ENCODE data around the gene ZNF407.

The ZNF407 gene

DNA sequence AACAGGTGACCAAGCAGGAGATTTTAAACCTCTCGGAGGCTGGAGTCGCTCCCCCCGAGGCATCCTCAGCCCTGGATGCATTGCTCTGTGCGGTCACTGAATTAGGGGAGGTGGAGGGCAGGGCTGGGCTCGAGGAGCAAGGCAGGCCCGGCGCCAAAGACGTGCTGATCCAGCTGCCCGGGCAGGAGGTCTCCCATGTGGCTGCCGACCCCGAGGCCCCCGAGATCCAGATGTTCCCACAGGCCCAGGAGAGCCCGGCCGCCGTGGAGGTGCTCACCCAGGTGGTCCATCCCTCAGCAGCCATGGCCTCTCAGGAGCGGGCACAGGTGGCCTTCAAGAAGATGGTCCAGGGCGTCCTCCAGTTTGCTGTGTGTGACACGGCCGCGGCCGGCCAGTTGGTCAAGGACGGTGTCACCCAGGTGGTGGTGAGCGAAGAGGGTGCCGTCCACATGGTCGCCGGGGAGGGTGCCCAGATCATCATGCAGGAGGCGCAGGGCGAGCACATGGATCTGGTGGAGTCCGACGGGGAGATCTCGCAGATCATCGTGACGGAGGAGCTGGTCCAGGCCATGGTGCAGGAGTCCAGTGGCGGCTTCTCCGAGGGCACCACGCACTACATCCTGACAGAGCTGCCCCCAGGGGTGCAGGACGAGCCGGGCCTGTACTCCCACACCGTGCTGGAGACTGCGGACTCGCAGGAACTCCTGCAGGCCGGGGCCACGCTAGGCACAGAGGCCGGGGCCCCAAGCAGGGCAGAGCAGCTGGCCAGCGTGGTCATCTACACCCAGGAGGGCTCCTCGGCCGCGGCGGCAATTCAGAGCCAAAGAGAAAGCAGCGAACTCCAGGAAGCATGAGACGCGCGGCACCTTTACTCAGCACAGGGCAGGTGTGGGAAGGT, 466.2 kb downstream of the ZNF407 start:
- in situ Hi-C loops (cut with HindIII; ENCODE audit: low sequenced_read_pairs), result no loop called here

DNA sequence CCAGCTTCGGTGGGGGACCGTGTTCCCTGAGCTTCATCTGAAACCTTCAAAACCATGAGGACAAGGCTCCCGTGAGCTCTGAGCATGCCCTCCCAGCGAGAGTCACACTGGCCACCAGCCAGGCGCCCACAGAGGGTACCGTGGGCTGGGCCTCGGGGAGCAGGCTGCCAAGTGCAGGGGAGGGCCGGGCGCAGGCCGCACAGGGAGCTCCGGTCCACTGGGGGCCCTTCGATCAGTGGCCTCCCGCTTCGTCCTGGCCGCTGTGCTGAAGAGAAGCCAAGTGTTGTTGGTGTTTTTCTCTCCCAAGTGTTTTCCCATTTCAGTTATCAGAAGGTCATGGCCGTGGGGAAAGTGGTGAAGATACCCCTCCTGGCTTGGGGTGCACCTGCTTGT, 466.8 kb downstream of the ZNF407 start:
- in situ Hi-C loops (cut with HindIII; ENCODE audit: low sequenced_read_pairs), result no loop called here

DNA sequence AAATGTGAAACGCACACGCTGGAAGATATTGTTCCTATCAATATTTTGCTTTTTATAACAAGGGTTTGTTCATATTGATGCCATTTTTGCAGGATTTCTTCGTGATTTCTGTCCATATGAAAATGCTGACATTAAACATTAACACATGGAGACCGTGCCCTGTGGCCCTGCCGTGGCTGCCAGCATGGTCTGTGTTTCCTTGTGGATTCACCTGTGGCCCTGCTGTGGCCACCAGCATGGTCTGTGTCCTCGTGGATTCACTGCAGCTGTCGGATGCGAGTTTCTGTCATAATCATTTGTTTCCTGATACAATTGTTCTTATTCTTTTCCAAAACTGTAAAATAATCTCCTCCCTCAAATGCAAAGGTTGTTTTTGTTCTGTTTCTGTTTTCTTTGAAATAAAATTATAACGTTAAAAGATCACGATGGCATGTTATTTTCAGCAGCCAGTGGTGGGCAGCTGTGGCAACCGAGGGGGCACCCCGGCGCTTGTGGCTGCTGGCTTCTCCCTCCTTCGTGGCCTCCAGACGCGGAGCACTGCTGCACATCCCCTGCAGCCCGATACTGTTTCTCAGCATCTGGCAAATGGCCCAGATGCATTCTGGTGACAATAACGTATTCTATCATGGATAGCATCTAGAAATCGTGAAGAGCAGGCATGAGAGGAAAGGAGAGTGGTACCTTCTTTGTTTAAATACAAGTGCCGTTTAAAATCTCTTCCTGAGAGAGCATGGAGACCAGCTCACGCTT, 467.8 kb downstream of the ZNF407 start:
- in situ Hi-C loops (cut with HindIII; ENCODE audit: low sequenced_read_pairs), result no loop called here

DNA sequence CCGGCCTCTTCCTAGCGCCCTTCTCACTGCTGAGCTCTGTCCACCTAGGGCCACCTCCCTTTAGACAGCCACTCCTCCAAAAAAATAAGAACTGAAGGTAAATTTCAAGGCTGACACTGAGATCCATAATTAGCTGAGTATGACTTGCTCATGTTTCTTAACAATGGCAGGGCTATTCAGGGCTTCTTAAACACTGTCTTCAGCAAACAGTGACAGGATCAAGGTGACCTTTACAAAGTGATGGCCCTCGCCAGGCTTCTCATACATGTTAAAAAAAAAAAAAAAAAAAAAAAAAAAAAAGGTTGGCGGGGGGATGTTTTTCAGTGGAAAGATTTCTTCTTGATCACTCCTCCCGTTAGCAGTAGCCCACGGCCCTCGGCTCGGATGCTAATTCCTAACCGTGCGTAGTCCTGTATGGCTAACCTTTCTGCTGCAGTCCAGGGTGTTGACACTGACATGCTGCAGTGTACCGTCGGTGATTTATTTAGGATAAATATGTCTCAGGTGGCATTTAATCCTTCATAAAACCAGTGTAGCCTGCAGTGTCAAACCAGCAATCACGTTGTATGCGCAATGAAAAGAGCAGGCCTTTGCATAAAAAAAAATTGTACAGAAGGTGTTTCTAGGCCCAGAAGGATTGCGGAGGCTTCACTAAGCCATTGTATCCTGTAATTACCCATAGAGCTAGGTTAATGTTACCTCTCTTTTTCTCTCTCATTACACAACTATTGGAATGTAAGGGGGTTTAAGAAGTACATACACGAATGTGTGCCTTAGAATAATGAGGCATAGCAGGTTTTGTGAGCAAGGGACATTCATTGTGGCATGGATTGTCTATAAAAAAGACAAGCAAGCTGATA, 468.6 kb downstream of the ZNF407 start:
- in situ Hi-C loops (cut with HindIII; ENCODE audit: low sequenced_read_pairs), result no loop called here

DNA sequence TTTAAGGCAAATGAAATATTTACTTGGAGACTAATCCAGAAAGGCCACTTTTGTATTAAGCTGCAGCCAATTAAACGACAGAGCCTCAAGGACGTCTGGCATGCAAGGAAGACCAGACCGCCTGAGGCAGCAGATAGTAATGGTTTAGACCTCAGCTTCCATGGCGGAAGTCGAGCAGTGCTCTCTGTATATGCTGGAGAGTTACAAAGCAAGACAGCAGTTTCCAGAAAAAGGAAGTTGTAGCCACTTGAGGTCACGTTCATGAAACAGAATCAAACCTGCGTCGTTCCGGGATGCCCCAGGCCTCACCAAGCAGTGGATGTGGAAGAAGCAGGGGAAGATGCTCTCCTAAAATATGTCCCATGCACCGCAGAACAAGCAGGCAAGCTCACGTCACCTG, 469.3 kb downstream of the ZNF407 start:
- in situ Hi-C loops (cut with HindIII; ENCODE audit: low sequenced_read_pairs), result no loop called here

DNA sequence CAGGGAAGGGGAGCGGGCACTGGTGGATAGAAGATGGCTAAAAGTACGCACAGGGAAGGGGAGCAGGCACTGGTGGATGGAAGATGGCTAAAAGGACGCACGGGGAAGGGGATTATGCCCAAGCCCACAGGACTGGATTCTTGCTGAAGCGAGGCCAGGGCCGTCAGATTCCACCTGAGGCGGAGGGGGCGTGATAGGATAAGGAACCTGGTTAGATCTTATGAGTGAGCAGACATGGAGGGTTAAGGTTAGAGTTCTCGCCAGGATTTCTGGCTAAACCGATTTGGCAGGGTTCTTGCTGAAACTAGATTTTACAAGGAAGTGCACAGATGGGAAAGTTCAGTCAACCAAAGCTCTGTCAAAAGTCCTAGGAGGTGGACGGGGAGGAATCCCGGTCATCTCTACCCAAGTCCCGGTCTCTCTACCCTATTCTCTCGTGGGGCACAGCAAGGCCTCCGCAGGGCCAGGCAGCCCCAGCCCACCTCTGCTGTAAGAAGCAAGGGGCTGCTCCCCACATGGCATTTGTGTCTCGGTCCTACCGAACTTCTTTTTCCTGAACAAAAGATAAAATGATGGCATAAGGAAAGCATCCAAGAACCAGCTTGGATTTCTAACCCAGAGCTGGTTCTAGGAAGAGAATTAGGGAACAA, 470.5 kb downstream of the ZNF407 start:
- in situ Hi-C loops (cut with HindIII; ENCODE audit: low sequenced_read_pairs), result no loop called here

DNA sequence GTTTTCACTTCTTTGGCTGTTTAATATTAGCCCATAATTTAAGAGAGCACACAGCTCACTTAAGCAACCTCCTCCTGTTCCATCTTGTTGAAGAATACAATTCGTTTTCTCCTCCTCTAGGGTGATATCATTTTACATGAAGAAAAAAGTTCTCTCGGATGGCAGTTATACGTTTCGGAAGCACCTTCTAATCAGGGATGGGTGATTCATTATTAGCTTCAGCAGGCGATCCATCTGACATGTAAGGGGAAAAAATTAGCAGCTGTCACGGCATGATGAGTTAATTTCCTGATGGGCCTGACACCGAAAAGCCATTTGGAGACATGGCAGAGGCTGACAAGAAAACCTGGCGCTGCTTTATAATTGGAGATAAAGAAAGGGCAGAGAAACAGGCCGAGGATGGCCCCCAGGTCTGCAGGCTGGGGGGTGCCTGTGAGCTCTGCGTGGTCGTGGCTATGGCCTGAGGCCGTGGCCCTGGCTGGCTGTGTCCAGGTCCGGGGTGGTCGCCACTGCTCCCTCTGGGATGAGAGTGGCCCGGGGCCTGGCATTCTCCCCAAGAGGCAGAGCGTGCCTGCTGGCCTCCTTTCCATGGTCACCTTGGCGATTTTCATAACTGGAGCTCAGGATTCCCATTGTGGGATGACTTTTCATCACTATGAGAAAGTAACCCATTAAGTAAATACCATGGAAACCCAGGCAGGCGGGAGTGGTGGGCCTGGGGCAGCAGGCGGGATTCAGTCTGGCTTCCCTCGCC, 471.2 kb downstream of the ZNF407 start:
- in situ Hi-C loops (cut with HindIII; ENCODE audit: low sequenced_read_pairs), result no loop called here

DNA sequence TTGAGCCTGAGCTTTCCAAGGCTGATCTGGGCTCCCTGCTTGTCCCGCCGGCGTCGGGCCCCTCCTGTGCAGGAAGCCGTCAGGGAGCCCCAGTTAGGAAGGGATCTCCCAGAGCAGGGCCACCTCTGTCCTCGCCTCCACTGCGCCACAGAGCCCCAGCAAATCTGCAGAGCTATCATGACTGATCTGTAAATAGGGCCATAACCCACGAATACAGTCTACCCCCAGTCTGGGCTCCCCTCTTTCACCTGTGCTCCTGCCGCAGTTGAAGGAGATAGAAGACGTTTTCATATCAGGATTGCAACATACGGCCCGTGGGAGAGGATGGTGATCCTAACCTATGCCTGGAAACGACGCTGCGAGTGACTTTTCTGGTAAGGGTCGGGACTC, 472.6 kb downstream of the ZNF407 start:
- in situ Hi-C loops (cut with HindIII; ENCODE audit: low sequenced_read_pairs), result no loop called here

DNA sequence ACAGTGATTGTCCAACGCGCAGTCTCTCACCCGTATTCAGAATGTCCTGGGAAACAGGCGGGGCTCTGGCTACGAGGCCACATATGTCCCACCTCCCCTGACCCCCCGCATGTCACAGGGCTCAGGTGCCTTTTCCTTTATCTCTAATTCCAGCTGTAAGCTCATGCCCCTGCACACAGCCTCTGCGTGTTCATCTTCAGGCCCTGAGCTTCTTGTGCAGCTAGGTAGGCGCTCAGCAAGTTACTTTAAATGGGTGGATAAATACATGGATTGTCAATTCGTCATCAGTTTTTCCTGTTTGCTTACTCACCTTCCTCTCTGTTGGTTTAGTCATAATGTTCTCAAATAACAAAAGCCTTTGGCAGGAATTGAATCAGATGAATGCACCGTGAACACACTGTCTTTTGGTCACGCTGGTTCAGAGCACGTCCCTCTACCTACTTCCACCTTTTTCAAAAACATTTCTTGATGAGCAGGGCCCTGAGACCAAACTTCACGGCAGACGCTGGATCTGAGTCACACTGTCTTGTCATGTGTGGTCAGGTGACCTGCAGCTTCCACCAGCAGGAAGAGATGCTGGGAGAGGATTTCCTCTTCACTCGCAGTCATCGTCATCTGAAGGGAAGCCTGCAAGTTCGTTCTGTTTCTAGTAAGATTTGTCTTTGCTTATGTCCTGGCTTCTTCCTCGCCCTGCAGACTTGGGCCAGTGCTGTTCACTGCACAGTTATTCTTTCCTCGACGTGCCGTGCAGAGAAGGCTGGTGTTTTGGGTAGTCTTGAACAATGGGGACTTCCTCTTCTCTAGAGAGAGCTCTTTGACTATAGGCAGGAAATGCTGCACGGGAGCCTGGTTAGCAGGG, 473.2 kb downstream of the ZNF407 start:
- in situ Hi-C loops (cut with HindIII; ENCODE audit: low sequenced_read_pairs), result no loop called here

DNA sequence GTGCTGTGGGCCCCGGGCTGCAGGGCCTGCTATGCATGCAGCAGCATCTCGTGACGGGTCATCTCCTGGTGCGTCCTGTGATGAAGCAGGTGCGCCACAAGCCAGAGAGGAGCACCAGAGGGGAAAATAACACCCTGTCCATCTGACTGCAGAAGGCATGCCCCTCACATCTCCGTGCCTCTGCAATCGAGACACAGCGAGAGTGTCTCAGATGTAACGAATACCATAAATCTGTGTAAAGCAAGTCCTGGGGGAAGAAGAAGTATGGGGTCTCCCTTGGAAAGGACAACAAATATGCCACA, 473.8 kb downstream of the ZNF407 start:
- in situ Hi-C loops (cut with HindIII; ENCODE audit: low sequenced_read_pairs), result no loop called here

DNA sequence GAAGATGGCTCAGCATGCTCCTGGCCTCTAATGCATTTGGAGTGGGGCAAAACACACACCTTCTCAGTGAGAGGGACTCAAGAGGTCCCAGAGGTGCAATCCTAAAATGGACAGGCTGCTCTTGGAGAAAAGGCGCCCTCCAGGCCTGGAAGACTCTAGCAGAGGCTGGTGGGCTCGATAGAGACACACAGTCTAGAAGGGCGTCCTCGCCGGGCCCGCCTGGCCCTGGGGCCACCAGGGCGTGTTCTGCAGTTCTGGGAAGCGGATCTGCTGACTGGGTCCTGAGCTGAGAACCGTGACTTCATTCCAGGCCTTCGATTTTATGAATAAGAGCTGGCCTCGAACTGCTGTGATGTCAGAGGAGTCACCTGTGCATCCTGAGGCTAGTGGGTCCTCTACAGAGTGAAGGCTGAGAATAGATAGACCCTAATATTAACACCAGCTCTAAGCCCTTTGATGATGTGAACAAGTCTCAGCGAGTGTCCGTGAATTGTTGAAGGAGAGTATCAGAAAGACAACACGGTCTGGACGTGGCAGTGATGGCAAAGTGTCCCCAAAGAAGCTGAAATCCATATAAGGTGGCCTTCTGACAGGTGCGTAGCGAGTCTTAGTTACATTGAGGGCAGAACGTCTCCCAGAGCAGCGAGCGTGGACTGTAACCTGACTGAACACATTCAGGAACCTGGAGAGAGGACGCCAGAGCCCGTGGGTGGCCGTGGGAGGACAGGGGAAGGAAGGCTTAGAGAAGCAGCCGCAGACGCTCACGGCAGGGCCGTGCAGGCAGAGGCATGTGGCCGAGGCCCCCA, 474.4 kb downstream of the ZNF407 start:
- in situ Hi-C loops (cut with HindIII; ENCODE audit: low sequenced_read_pairs), result no loop called here

DNA sequence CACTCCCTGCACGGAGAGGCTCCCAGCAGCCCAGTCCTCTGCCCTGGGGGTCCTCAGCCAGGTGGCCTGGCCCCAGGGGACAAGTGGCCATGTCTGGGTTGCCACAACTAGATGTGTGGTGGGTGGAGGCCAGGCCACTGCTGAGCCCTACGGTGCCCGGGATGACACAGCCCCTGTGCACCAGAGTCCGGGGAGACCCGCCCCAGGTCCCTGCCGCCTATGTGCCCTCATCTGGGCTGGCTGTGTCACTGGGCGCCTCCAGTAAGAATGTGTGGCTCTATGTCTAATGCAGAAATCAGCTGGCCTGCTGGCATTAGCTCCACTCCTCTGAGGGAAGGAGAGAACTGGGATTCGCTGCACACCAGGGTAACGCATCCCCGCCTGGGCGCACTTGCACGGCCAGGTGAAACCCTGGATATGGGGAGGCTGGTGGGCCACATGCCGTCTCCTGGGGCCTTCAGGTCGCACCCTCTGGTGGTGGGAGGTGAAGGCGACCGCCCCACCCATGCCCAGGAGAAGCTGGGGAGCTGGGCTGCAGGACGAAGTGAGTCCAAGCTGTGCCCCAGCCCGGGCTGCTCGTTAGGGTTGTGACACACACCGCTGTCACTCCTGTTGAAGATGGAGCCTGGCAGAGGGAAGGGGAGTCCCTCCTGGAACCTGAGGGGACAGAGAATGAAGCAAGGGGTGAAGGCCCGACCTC, 475.2 kb downstream of the ZNF407 start:
- in situ Hi-C loops (cut with HindIII; ENCODE audit: low sequenced_read_pairs), result no loop called here

DNA sequence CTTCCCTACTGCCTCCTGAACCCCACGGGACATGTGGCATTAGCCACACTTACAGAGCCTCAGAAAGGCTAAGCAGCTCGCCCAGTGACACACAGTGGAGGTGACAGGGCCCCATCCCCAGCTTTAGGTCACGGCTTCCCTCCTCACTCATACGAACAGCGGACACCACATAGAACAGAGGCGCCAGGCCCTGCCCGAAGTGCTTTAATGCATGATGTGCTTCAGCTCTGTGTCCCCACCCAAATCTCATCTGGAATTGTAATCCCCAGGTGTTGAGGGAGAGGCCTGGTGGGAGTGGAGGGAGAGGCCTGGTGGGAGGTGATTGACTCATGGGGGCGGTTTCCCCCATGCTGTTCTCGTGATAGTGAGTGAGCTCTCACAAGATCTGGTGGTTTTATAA, 476.0 kb downstream of the ZNF407 start:
- in situ Hi-C loops (cut with HindIII; ENCODE audit: low sequenced_read_pairs), result no loop called here

DNA sequence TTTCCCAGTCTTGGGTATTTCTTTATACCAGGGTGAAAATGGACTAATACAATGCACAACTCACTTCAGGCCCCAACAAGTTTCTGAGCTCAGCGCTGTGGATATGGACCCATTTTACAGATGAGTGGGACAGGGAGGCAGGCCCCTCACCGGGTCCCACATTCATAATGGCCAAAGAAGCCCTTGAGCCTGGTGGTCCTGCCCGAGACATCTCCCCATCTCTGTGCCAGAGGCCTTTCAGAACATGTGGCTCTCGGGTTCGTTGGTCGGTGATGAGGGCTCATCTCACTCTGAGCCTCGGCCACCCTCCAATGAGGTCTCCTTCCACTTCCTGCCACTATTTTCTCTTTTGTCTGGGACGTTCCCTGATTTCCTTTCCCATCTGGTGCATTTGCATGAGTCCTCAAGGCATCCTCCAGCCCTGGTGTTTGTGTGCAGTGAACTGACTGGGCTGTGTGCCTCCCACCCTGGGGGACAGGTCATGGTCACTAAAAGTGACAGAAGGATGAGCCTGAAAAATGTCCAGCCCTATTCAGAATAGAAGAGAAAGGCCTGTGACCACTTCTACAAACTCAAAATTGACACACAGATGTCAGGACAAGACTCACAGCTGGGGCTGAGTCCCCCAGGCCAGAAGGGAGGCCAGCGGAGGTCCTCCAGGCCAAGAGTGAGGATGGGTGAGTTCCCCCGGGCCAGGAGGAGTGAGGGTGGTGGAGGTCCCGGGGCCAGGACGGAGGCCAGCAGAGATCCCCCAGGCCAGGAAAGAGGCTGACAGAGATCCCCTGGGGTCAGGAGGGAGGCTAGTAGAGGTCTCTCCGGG, 476.7 kb downstream of the ZNF407 start:
- in situ Hi-C loops (cut with HindIII; ENCODE audit: low sequenced_read_pairs), result no loop called here

DNA sequence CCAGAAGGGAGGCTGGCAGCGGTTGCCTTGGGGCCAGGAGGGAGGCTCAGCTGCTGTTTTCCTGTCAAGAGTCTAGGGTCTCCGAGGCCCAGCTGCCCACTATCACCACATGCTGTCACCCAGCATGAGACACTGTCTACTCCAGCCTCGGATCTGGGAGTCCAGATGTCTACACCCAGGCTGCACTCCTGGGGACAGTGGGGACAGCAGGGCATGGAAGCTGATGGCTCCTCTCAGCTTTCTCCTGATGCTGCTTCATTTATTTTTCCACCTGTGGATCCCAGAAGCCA, 477.3 kb downstream of the ZNF407 start:
- in situ Hi-C loops (cut with HindIII; ENCODE audit: low sequenced_read_pairs), result no loop called here

DNA sequence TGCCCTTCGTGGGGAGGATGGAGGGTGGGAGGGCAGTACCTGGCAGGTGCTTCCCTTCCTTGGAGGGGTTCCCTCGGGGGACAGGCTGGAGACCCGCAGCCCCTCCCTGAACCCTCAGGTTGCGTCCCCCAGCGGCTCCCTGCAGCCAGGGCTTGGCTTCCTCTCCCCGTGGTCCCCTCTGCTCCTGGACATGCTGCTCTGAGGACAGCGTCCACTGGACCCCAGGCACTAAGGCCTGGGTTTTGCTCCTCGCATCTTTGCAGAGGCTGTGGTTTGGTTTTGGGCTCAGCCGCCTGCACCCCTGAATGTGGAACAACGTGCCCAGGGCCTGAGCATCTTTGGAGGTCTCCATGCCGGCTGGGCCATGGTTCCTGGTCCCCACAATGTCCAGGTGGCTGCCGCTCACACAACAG, 477.8 kb downstream of the ZNF407 start:
- in situ Hi-C loops (cut with HindIII; ENCODE audit: low sequenced_read_pairs), result no loop called here

DNA sequence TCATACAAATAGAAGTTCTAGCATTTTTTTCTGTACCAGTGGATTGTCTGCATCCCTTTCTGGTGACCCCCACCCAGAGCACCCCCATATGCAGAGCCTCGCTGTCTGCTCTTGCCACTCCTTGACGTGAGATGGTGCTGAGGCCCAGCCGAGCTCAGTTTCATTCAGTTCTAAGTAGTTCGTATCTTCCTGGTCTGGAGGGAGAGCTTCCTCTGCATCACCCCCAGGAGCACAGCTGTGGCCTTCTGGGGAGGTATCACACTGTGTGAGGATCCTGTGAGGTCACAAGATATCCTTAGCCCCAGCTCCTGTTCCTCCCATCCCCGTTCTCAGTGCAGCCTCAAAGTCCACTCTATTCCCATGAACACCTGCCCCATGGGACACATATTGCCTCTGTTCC, 478.6 kb downstream of the ZNF407 start:
- in situ Hi-C loops (cut with HindIII; ENCODE audit: low sequenced_read_pairs), result no loop called here
